Transverse colon (tissue), 4 donors: ENCODE measurements around the gene TP53TG5. TPM values are rescaled to one million over a fixed set of nuclear protein-coding genes. Genes with fewer than 3 reads are reported as not detected.

Source experiments
- DNase-seq: peaks from one replicate; pipeline ENCODE4 v3.0.0-alpha.2; 2019
- H3K27ac ChIP-seq, 4 donors: fragments of 200-600 bp; sonication (generic); 2 replicates each; pipeline ENCODE4 v1.5.1; 2016 to 2018; ENCODE audit warnings: inconsistent platforms in 4 of 4
- H3K27me3 ChIP-seq: fragments of 200-600 bp; sonication (generic); 2 replicates; pipeline ENCODE4 v1.5.1; 2017; ENCODE audit warnings: inconsistent platforms
- H3K36me3 ChIP-seq, 4 donors: fragments of 200-600 bp; sonication (generic); 2 replicates each; pipeline ENCODE4 v1.5.1; 2017 to 2019; ENCODE audit warnings: inconsistent platforms in 4 of 4
- H3K4me1 ChIP-seq, 4 donors: fragments of 200-600 bp; sonication (generic); 2 replicates each; pipeline ENCODE4 v1.5.1; 2017 to 2020; ENCODE audit warnings: inconsistent platforms in 4 of 4
- H3K4me3 ChIP-seq, 4 donors: fragments of 200-600 bp; sonication (generic); 1 replicate in 1 of 4; 2 replicates in 3 of 4; pipeline versions ENCODE4 v1.5.1 to v1.6.1; 2017 to 2019; ENCODE audit warnings: inconsistent platforms in 4 of 4
- H3K9me3 ChIP-seq, 2 donors: fragments of 200-600 bp; sonication (generic); 2 replicates each; pipeline ENCODE4 v1.5.1; 2017 to 2019; ENCODE audit warnings: inconsistent platforms in 2 of 2
- CTCF ChIP-seq, 5 experiments: fragments of 200-600 bp in 3 of 5; fragments of 450-650 bp in 2 of 5; sonication (generic) in 3 of 5; IDR thresholded peaks; 1 replicate in 2 of 5; 2 replicates in 3 of 5; pipeline ENCODE4 v1.5.1; 2016 to 2017; ENCODE audit warnings: antibody characterized with exemption in 5 of 5, inconsistent platforms in 3 of 5, mild to moderate bottlenecking in 2 of 5, moderate library complexity in 1 of 5
- EP300 ChIP-seq: sonication (generic); formaldehyde crosslinking; IDR thresholded peaks from one replicate; pipeline ENCODE4 v1.6.1; 2017; ENCODE audit warnings: antibody characterized with exemption, low read depth
- POLR2A ChIP-seq: fragments of 450-650 bp; IDR thresholded peaks from one replicate; pipeline ENCODE4 v1.6.1; 2016; ENCODE audit warnings: antibody characterized with exemption, mild to moderate bottlenecking, moderate library complexity
- POLR2AphosphoS5 ChIP-seq, 3 donors: sonication (generic); formaldehyde crosslinking; IDR thresholded peaks; one replicate each; pipeline ENCODE4 v1.6.1; 2016; ENCODE audit warnings: antibody characterized with exemption in 3 of 3
- WGBS, 2 donors: methylation state at CpG; one replicate each; pipeline ENCODE4 v1.1.5; 2018; ENCODE audit warnings: low coverage in 1 of 2; 5-methylcytosine and 5-hydroxymethylcytosine counted together
- in situ Hi-C, 4 donors: fragments of 200-750 bp; cut with MboI; loops; one replicate each; pipeline versions ENCODE4 v1.15.0 to v1.15.1; 2017; ENCODE audit warnings: low sequenced_read_pairs in 3 of 4, low pct_ligation_motif_present in 1 of 4, low pct_unique_long_range_greater_than_20kb in 1 of 4
- intact Hi-C: fragments of 100-400 bp; cut with DNase I; formaldehyde crosslinking; loops from one replicate; pipeline ENCODE4 v1.15.1; 2023; ENCODE audit warnings: low total_unique reads
- total RNA-seq, 4 donors: library from RNA; depleted of rRNA; stranded (reverse); fragments of >200 nt; gene quantifications; one replicate each; pipeline ENCODE4 v1.1.0, GENCODE V29; 2016

Gene TP53TG5
- under 1 TPM in 1 of 4 donors, not detected in 3; 0.14 TPM for total RNA-seq

GRCh38 chr20:45378191-45378590, at the start of gene TP53TG5:
TSS of gene TP53TG5 (minus strand) at chr20:45378325. CDS start at chr20:45378236, 89 bp downstream.
- peaks cover 4 to 9% (median 5%) of the 10 kb centered on the region in 4 donors for H3K4me1 ChIP-seq
- intact Hi-C loops (no loop called here), in situ Hi-C loops (loop anchor here in 3 of 4 donors (10.0 kb wide), 2 partner anchors 57 to 67 kb away; no protein-coding TSS in a partner anchor)
- DNase-seq: no peak
- no peak within 1 kb of the TSS for H3K27ac ChIP-seq
- H3K27me3 ChIP-seq: no peaks in the 10 kb centered on the region
- H3K36me3 ChIP-seq: no peaks in the 10 kb centered on the region
- no peak within 1 kb of the TSS for H3K4me3 ChIP-seq
- 81% methylated on average over 1 of the region's 1 CpG; no CpG with 5 or more reads in 1 of the 2 donors for WGBS, 2 donors
- H3K9me3 ChIP-seq: no peaks in the 10 kb centered on the region
- TF ChIP-seq CTCF (IDR thresholded peaks at IDR 0.05) (no peak), POLR2AphosphoS5 (IDR thresholded peaks at IDR 0.05) (no peak), EP300 (no peak), POLR2A (no peak)

- peak; percentile 58 for DNase-seq
- Histone ChIP-seq H3K4me1 (peaks cover 0 to 12% (median 4%) of the 10 kb centered on the region in 4 donors), H3K27me3 (no peaks in the 10 kb centered on the region), H3K36me3 (peaks cover 0 to 27% (median 10%) of the 10 kb centered on the region in 4 donors), H3K4me3 (no peak overlapping the region), H3K9me3 (no peaks in the 10 kb centered on the region), H3K27ac (peak overlapping the region in 3 of 4 donors; percentile 36 to 71 (median 66))
- 82 to 95% methylated on average over 3 to 14 of the region's 14 CpGs for WGBS, 2 donors
- in situ Hi-C loops (loop anchor here in 1 of 4 donors (25.0 kb wide), 1 partner anchor 115 kb away; the partner anchor contains the start of genes MATN4 and RBPJL), intact Hi-C loops (no loop called here)
- TF ChIP-seq EP300: no peak
- peak in 2 of 3 donors; percentile 31 to 53 for TF ChIP-seq POLR2AphosphoS5 (IDR thresholded peaks at IDR 0.05)
- TF ChIP-seq CTCF (IDR thresholded peaks at IDR 0.05): peak in 2 of 5 experiments; percentile 30 to 47
- TF ChIP-seq POLR2A: no peak
Measured at GRCh38 chr20:45427236-45428149, 49.4 kb upstream of the TP53TG5 start.

- in situ Hi-C loops: loop anchor here in 1 of 4 donors (25.0 kb wide), 1 partner anchor 114 kb away; the partner anchor contains the start of genes MATN4 and RBPJL
- no peak for TF ChIP-seq POLR2A
- TF ChIP-seq POLR2AphosphoS5 (IDR thresholded peaks at IDR 0.05): no peak
- no peak for TF ChIP-seq CTCF (IDR thresholded peaks at IDR 0.05)
- TF ChIP-seq EP300: no peak
- H3K36me3 ChIP-seq: peaks cover 0 to 37% (median 15%) of the 10 kb centered on the region in 4 donors
Measured at GRCh38 chr20:45426320-45427016, 48.3 kb upstream of the TP53TG5 start.

GRCh38 chr20:45425561-45425960, 47.4 kb upstream of the TP53TG5 start:
- H3K4me3 ChIP-seq: no peak overlapping the region
- H3K27me3 ChIP-seq: no peaks in the 10 kb centered on the region
- intact Hi-C loops: no loop called here
- 96 to 100% methylated on average over 4 to 16 of the region's 17 CpGs for WGBS, 2 donors
- no peak for DNase-seq
- no peaks in the 10 kb centered on the region for H3K9me3 ChIP-seq
- TF ChIP-seq POLR2A (no peak), CTCF (IDR thresholded peaks at IDR 0.05) (no peak), EP300 (no peak), POLR2AphosphoS5 (IDR thresholded peaks at IDR 0.05) (no peak)
- no peak overlapping the region for H3K27ac ChIP-seq
- in situ Hi-C loops: loop anchor here in 1 of 4 donors (25.0 kb wide), 1 partner anchor 113 kb away; the partner anchor contains the start of genes MATN4 and RBPJL
- H3K4me1 ChIP-seq: peaks cover 0 to 13% (median 4%) of the 10 kb centered on the region in 4 donors
- peaks cover 2 to 47% (median 20%) of the 10 kb centered on the region in 4 donors for H3K36me3 ChIP-seq

More at GRCh38 chr20:45426320-45427016, 48.3 kb upstream of the TP53TG5 start:
- Histone ChIP-seq H3K27ac (peak overlapping the region; percentile 8 to 71 (median 51)), H3K9me3 (no peaks in the 10 kb centered on the region), H3K27me3 (no peaks in the 10 kb centered on the region), H3K4me1 (peaks cover 0 to 12% (median 4%) of the 10 kb centered on the region in 4 donors), H3K4me3 (no peak overlapping the region)
- WGBS, 2 donors: 82 to 86% methylated on average over 4 to 5 of the region's 5 CpGs
- DNase-seq: no peak
- intact Hi-C loops: no loop called here
